ENCODE results near the gene ADH1C.
A peak's percentile ranks its signal among the peaks of the same experiment; 100 is the strongest.

GRCh38 chr4:99383833-99384392, 31.4 kb upstream of the ADH1C start:
- no peak for TF ChIP-seq EP300 (IDR thresholded peaks at IDR 0.05)
- TF ChIP-seq CTCF (IDR thresholded peaks at IDR 0.05) = no peak
- no peak for TF ChIP-seq POLR2A (IDR thresholded peaks at IDR 0.05)
- TF ChIP-seq POLR2AphosphoS5 (IDR thresholded peaks at IDR 0.05) = peak in 2 of 3 donors; percentile 82 to 85
